ENCODE measurements around the gene MUC6. TPM values are rescaled to one million over a fixed set of nuclear protein-coding genes. Genes with fewer than 3 reads are reported as not detected.

Gene MUC6
- total RNA-seq, 4 donors from 2014 or later, result not detected

GRCh38 chr11:1012291-1012690, 24.2 kb downstream of the MUC6 start:
- peaks cover 0 to 36% of the 10 kb centered on the region in 2 donors for H3K36me3 ChIP-seq
- no peak for DNase-seq
- no peak overlapping the region for H3K27ac ChIP-seq
- intact Hi-C loops (cut with DNase I; ENCODE audit: low total_unique reads) (no loop called here), in situ Hi-C loops (cut with MboI; ENCODE audit: low sequenced_read_pairs in 4 of 4) (no loop called here)
- H3K4me3 ChIP-seq, result no peak overlapping the region
- H3K4me1 ChIP-seq, result peaks cover 0 to 4% of the 10 kb centered on the region in 2 donors
- ATAC-seq, result no peak
- TF ChIP-seq POLR2A (IDR thresholded peaks at IDR 0.05) (no peak), CTCF (IDR thresholded peaks at IDR 0.05 in 4 of 5, conservative IDR thresholded peaks at IDR 0.05 in 1 of 5) (no peak)
- H3K9me3 ChIP-seq, result no peaks in the 10 kb centered on the region
- H3K27me3 ChIP-seq, result no peaks in the 10 kb centered on the region

GRCh38 chr11:1011320-1011698, 25.2 kb downstream of the MUC6 start:
- in situ Hi-C loops (cut with MboI; ENCODE audit: low sequenced_read_pairs in 4 of 4), result no loop called here
- no peak for ATAC-seq

GRCh38 chr11:1010551-1011319, 25.8 kb downstream of the MUC6 start:
- peak overlapping the region in 2 of 4 donors; percentile 31 to 50 for H3K27ac ChIP-seq
- H3K4me3 ChIP-seq, result no peak overlapping the region
- TF ChIP-seq CTCF (IDR thresholded peaks at IDR 0.05 in 4 of 5, conservative IDR thresholded peaks at IDR 0.05 in 1 of 5), result no peak
- TF ChIP-seq POLR2A (IDR thresholded peaks at IDR 0.05), result no peak
- H3K36me3 ChIP-seq, result peaks cover 0 to 36% of the 10 kb centered on the region in 2 donors
- H3K9me3 ChIP-seq, result no peaks in the 10 kb centered on the region
- no peaks in the 10 kb centered on the region for H3K27me3 ChIP-seq
- peaks cover 8 to 12% of the 10 kb centered on the region in 2 donors for H3K4me1 ChIP-seq
- ATAC-seq, result no peak
- intact Hi-C loops (cut with DNase I; ENCODE audit: low total_unique reads) (no loop called here), in situ Hi-C loops (cut with MboI; ENCODE audit: low sequenced_read_pairs in 4 of 4) (no loop called here)
- no peak for DNase-seq

More at GRCh38 chr11:1011320-1011698, 25.2 kb downstream of the MUC6 start:
- Histone ChIP-seq H3K36me3 (peaks cover 0 to 36% of the 10 kb centered on the region in 2 donors), H3K4me3 (no peak overlapping the region), H3K9me3 (no peaks in the 10 kb centered on the region), H3K27me3 (no peaks in the 10 kb centered on the region), H3K27ac (no peak overlapping the region), H3K4me1 (peaks cover 3 to 12% of the 10 kb centered on the region in 2 donors)
- no peak for DNase-seq
- TF ChIP-seq CTCF (IDR thresholded peaks at IDR 0.05 in 4 of 5, conservative IDR thresholded peaks at IDR 0.05 in 1 of 5), result no peak
- intact Hi-C loops (cut with DNase I; ENCODE audit: low total_unique reads), result no loop called here

GRCh38 chr11:1009991-1010390, 26.5 kb downstream of the MUC6 start:
- DNase-seq, result peak; percentile 40 to 84
- Histone ChIP-seq H3K27me3 (no peaks in the 10 kb centered on the region), H3K4me1 (peaks cover 8 to 12% of the 10 kb centered on the region in 2 donors), H3K36me3 (peaks cover 0 to 42% of the 10 kb centered on the region in 2 donors), H3K9me3 (no peaks in the 10 kb centered on the region), H3K4me3 (no peak overlapping the region), H3K27ac (peak overlapping the region in 2 of 4 donors; percentile 31 to 50)
- intact Hi-C loops (cut with DNase I; ENCODE audit: low total_unique reads) (no loop called here), in situ Hi-C loops (cut with MboI; ENCODE audit: low sequenced_read_pairs in 4 of 4) (no loop called here)
- peak; percentile 43 to 63 for ATAC-seq
- TF ChIP-seq CTCF (IDR thresholded peaks at IDR 0.05 in 4 of 5, conservative IDR thresholded peaks at IDR 0.05 in 1 of 5) (no peak), POLR2A (IDR thresholded peaks at IDR 0.05) (no peak)
